HEK293 (cell line): ENCODE measurements around the gene VWA3B.

Source experiments
- CTCF ChIA-PET: fragments of 350-600 bp; formaldehyde crosslinking; extraction: SDS; loops from one replicate; lab custom pipeline; 2021; ENCODE audit warnings: antibody characterized with exemption; lab: Yijun Ruan, JAX
- POLR2A ChIA-PET: fragments of 300-600 bp; formaldehyde crosslinking; extraction: SDS; loops from one replicate; lab custom pipeline; 2020; ENCODE audit warnings: antibody characterized with exemption, inconsistent platforms; lab: Yijun Ruan, JAX
- H3K27ac ChIP-seq: fragments of 200-500 bp; sonication (Bioruptor generic); 2 replicates; pipeline ENCODE4 v1.5.1; 2014; ENCODE audit warnings: low read depth, low read length, control low read depth, inconsistent platforms; ENCODE audit errors: extremely low read depth
- H3K36me3 ChIP-seq, 2 experiments: fragments of 200-500 bp in 1 of 2; sonication (Bioruptor generic) in 1 of 2; 1 replicate in 1 of 2; 2 replicates in 1 of 2; pipeline ENCODE4 v1.5.1; 2014 to 2017; ENCODE audit warnings: inconsistent platforms in 2 of 2, low read length in 2 of 2; ENCODE audit not compliant: control insufficient read depth in 2 of 2, insufficient read depth in 1 of 2
- H3K4me1 ChIP-seq: fragments of 200-500 bp; sonication (Bioruptor generic); 2 replicates; pipeline ENCODE4 v1.5.1; 2014; ENCODE audit warnings: mild to moderate bottlenecking, low read length, inconsistent platforms; ENCODE audit not compliant: control insufficient read depth, insufficient read depth
- H3K4me3 ChIP-seq: 2 replicates; pipeline ENCODE4 v1.5.1; 2011; ENCODE audit warnings: low read depth, mild to moderate bottlenecking, control low read depth, low read length, moderate library complexity
- H3K9me3 ChIP-seq: fragments of 200-500 bp; sonication (Bioruptor generic); 2 replicates; pipeline ENCODE4 v1.5.1; 2014; ENCODE audit warnings: low read depth, low read length, inconsistent platforms; ENCODE audit not compliant: control insufficient read depth, insufficient read depth
- BCL11A ChIP-seq: fragments of 450-650 bp; formaldehyde crosslinking; IDR thresholded peaks from 2 replicates; pipeline ENCODE4 v1.5.1; 2016; ENCODE audit warnings: low read depth, missing biosample characterization, missing genetic modification characterization
- KLF8 ChIP-seq: fragments of 450-650 bp; formaldehyde crosslinking; IDR thresholded peaks from 2 replicates; pipeline ENCODE4 v1.5.1; 2016; ENCODE audit warnings: missing biosample characterization, missing genetic modification characterization
- SCRT2 ChIP-seq: fragments of 450-650 bp; formaldehyde crosslinking; IDR thresholded peaks from 2 replicates; pipeline ENCODE4 v1.5.1; 2016; ENCODE audit warnings: missing biosample characterization, missing genetic modification characterization
- ZBTB8A ChIP-seq: fragments of 450-650 bp; formaldehyde crosslinking; IDR thresholded peaks from 2 replicates; pipeline ENCODE4 v1.5.1; 2016; ENCODE audit warnings: missing biosample characterization, missing genetic modification characterization
- ZFP3 ChIP-seq: fragments of 450-650 bp; formaldehyde crosslinking; IDR thresholded peaks from 2 replicates; pipeline ENCODE4 v1.5.1; 2016; ENCODE audit warnings: low read depth, missing biosample characterization, missing genetic modification characterization
- ZFP69B ChIP-seq: fragments of 450-650 bp; formaldehyde crosslinking; IDR thresholded peaks from 2 replicates; pipeline ENCODE4 v1.5.1; 2016; ENCODE audit warnings: missing biosample characterization, missing genetic modification characterization
- ZNF10 ChIP-seq: fragments of 450-650 bp; formaldehyde crosslinking; IDR thresholded peaks from 2 replicates; pipeline ENCODE4 v1.5.1; 2017; ENCODE audit warnings: missing biosample characterization, missing genetic modification characterization
- ZNF114 ChIP-seq: fragments of 450-650 bp; formaldehyde crosslinking; IDR thresholded peaks from 2 replicates; pipeline ENCODE4 v1.5.0; 2017; ENCODE audit warnings: missing biosample characterization, missing genetic modification characterization
- ZNF121 ChIP-seq: fragments of 450-650 bp; formaldehyde crosslinking; IDR thresholded peaks from 2 replicates; pipeline ENCODE4 v1.5.1; 2016; ENCODE audit warnings: missing biosample characterization, missing genetic modification characterization
- ZNF132 ChIP-seq: fragments of 450-650 bp; formaldehyde crosslinking; IDR thresholded peaks from 2 replicates; pipeline ENCODE4 v1.5.1; 2017; ENCODE audit warnings: missing biosample characterization, missing genetic modification characterization, borderline replicate concordance
- ZNF140 ChIP-seq: fragments of 450-650 bp; formaldehyde crosslinking; IDR thresholded peaks from 2 replicates; pipeline ENCODE4 v1.5.1; 2016; ENCODE audit warnings: missing biosample characterization, missing genetic modification characterization
- ZNF16 ChIP-seq: fragments of 450-650 bp; formaldehyde crosslinking; IDR thresholded peaks from 2 replicates; pipeline ENCODE4 v1.5.1; 2016; ENCODE audit warnings: low read depth, missing biosample characterization, missing genetic modification characterization
- ZNF169 ChIP-seq: fragments of 450-650 bp; formaldehyde crosslinking; IDR thresholded peaks from 2 replicates; pipeline ENCODE4 v1.5.1; 2016; ENCODE audit warnings: missing biosample characterization, missing genetic modification characterization
- ZNF174 ChIP-seq: fragments of 450-650 bp; formaldehyde crosslinking; IDR thresholded peaks from 2 replicates; pipeline ENCODE4 v1.5.0; 2017; ENCODE audit warnings: missing biosample characterization, mild to moderate bottlenecking, missing genetic modification characterization
- ZNF184 ChIP-seq: fragments of 450-650 bp; IDR thresholded peaks from 2 replicates; pipeline ENCODE4 v1.5.1; 2018; ENCODE audit warnings: missing biosample characterization, mild to moderate bottlenecking, missing genetic modification characterization
- ZNF24 ChIP-seq: fragments of 450-650 bp; formaldehyde crosslinking; IDR thresholded peaks from 2 replicates; pipeline ENCODE4 v1.5.1; 2016; ENCODE audit warnings: missing biosample characterization, missing genetic modification characterization
- ZNF404 ChIP-seq: fragments of 450-650 bp; formaldehyde crosslinking; IDR thresholded peaks from 2 replicates; pipeline ENCODE4 v1.5.1; 2017; ENCODE audit warnings: missing biosample characterization, missing genetic modification characterization
- ZNF558 ChIP-seq: fragments of 450-650 bp; formaldehyde crosslinking; IDR thresholded peaks from 2 replicates; pipeline ENCODE4 v1.5.1; 2016; ENCODE audit warnings: missing biosample characterization, missing genetic modification characterization
- ZNF580 ChIP-seq: fragments of 450-650 bp; formaldehyde crosslinking; IDR thresholded peaks from 2 replicates; pipeline ENCODE4 v1.5.1; 2016; ENCODE audit warnings: missing biosample characterization, missing genetic modification characterization
- ZNF621 ChIP-seq: fragments of 450-650 bp; formaldehyde crosslinking; IDR thresholded peaks from 2 replicates; pipeline ENCODE4 v1.5.1; 2017; ENCODE audit warnings: missing biosample characterization, missing genetic modification characterization
- ZNF654 ChIP-seq: fragments of 450-650 bp; formaldehyde crosslinking; IDR thresholded peaks from 2 replicates; pipeline ENCODE4 v1.5.1; 2016; ENCODE audit warnings: low read depth, missing biosample characterization, missing genetic modification characterization
- ZNF704 ChIP-seq: fragments of 450-650 bp; formaldehyde crosslinking; IDR thresholded peaks from 2 replicates; pipeline ENCODE4 v1.5.1; 2016; ENCODE audit warnings: missing biosample characterization, missing genetic modification characterization
- ZNF747 ChIP-seq: fragments of 450-650 bp; formaldehyde crosslinking; IDR thresholded peaks from 2 replicates; pipeline ENCODE4 v1.5.1; 2016; ENCODE audit warnings: missing biosample characterization, missing genetic modification characterization
- ZNF776 ChIP-seq: fragments of 450-650 bp; formaldehyde crosslinking; IDR thresholded peaks from 2 replicates; pipeline ENCODE4 v1.5.0; 2017; ENCODE audit warnings: missing biosample characterization, missing genetic modification characterization, borderline replicate concordance
- ZSCAN16 ChIP-seq: fragments of 450-650 bp; formaldehyde crosslinking; IDR thresholded peaks from 2 replicates; pipeline ENCODE4 v1.5.1; 2016; ENCODE audit warnings: missing biosample characterization, missing genetic modification characterization
- TF ChIP-seq, protein P1 (sequence below): fragments of 450-650 bp; formaldehyde crosslinking; IDR thresholded peaks from 2 replicates; pipeline ENCODE4 v1.5.1; 2016; ENCODE audit warnings: missing biosample characterization, missing genetic modification characterization
- TF ChIP-seq, protein P2 (sequence below): fragments of 450-650 bp; formaldehyde crosslinking; IDR thresholded peaks from 2 replicates; pipeline ENCODE4 v1.5.1; 2017; ENCODE audit warnings: missing biosample characterization, missing genetic modification characterization
- TF ChIP-seq, protein P3 (sequence below): fragments of 450-650 bp; formaldehyde crosslinking; IDR thresholded peaks from 2 replicates; pipeline ENCODE4 v1.5.1; 2017; ENCODE audit warnings: missing biosample characterization, missing genetic modification characterization

The VWA3B gene

GRCh38 chr2:98201576-98201975 lies 114.6 kb downstream of the VWA3B start:
- TF ChIP-seq ZNF184 (tag by site-specific recombination) (no peak), ZNF747 (tag by site-specific recombination) (no peak), ZNF580 (tag by site-specific recombination) (no peak), ZNF558 (no peak), ZNF169 (no peak), ZNF404 (tag by site-specific recombination) (no peak), BCL11A (tag by site-specific recombination) (no peak), ZNF174 (tag by site-specific recombination) (no peak), ZNF704 (tag by site-specific recombination) (no peak), ZNF114 (no peak), ZNF654 (no peak)
- TF ChIP-seq, protein P1, sequence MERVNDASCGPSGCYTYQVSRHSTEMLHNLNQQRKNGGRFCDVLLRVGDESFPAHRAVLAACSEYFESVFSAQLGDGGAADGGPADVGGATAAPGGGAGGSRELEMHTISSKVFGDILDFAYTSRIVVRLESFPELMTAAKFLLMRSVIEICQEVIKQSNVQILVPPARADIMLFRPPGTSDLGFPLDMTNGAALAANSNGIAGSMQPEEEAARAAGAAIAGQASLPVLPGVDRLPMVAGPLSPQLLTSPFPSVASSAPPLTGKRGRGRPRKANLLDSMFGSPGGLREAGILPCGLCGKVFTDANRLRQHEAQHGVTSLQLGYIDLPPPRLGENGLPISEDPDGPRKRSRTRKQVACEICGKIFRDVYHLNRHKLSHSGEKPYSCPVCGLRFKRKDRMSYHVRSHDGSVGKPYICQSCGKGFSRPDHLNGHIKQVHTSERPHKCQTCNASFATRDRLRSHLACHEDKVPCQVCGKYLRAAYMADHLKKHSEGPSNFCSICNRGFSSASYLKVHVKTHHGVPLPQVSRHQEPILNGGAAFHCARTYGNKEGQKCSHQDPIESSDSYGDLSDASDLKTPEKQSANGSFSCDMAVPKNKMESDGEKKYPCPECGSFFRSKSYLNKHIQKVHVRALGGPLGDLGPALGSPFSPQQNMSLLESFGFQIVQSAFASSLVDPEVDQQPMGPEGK = no peak
- POLR2A ChIA-PET = no interaction called here
- Histone ChIP-seq H3K36me3 (no peaks in the 10 kb centered on the region), H3K27ac (no peak overlapping the region), H3K9me3 (no peaks in the 10 kb centered on the region), H3K4me1 (no peaks in the 10 kb centered on the region), H3K4me3 (no peak overlapping the region)
- CTCF ChIA-PET = no interaction called here

DNA sequence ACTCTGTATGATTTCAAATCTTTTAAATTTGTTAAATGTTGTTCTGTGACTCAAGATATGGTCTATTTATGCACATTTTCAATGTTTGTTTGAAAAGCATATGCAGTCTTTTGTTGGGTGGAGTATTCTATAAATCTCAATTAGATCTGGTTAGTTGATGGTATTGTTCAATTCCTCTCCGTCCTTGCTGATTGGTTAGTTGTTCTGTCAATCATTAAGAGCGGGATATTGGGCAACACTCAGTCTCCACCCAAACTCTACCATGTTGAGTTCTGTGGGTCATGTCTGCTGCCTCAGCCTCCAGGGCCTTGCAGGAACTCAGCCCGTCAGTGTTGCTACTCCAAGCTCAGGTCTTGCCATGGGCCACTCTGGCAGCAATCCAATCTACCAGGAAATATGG lies 118.9 kb downstream of the VWA3B start:
- Histone ChIP-seq H3K9me3 (no peaks in the 10 kb centered on the region), H3K27ac (no peak overlapping the region), H3K4me1 (no peaks in the 10 kb centered on the region), H3K36me3 (no peaks in the 10 kb centered on the region), H3K4me3 (no peak overlapping the region)
- ChIA-PET POLR2A (no interaction called here), CTCF (no interaction called here)
- no peak for TF ChIP-seq ZBTB8A (tag by site-specific recombination)
- no peak for TF ChIP-seq ZNF776 (tag by site-specific recombination)
- TF ChIP-seq SCRT2 (tag by site-specific recombination) = no peak
- no peak for TF ChIP-seq ZFP69B (tag by site-specific recombination)
- TF ChIP-seq ZFP3 (tag by site-specific recombination) = no peak
- no peak for TF ChIP-seq KLF8 (tag by site-specific recombination)
- no peak for TF ChIP-seq ZNF121 (tag by site-specific recombination)
- TF ChIP-seq ZNF10 (tag by site-specific recombination) = no peak
- TF ChIP-seq, protein P2, sequence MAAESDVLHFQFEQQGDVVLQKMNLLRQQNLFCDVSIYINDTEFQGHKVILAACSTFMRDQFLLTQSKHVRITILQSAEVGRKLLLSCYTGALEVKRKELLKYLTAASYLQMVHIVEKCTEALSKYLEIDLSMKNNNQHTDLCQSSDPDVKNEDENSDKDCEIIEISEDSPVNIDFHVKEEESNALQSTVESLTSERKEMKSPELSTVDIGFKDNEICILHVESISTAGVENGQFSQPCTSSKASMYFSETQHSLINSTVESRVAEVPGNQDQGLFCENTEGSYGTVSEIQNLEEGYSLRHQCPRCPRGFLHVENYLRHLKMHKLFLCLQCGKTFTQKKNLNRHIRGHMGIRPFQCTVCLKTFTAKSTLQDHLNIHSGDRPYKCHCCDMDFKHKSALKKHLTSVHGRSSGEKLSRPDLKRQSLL (tag by site-specific recombination) = no peak
- no peak for TF ChIP-seq ZNF132 (tag by site-specific recombination)
- no peak for TF ChIP-seq ZNF621 (tag by site-specific recombination)
- no peak for TF ChIP-seq ZNF24
- no peak for TF ChIP-seq ZSCAN16
- TF ChIP-seq, protein P3, sequence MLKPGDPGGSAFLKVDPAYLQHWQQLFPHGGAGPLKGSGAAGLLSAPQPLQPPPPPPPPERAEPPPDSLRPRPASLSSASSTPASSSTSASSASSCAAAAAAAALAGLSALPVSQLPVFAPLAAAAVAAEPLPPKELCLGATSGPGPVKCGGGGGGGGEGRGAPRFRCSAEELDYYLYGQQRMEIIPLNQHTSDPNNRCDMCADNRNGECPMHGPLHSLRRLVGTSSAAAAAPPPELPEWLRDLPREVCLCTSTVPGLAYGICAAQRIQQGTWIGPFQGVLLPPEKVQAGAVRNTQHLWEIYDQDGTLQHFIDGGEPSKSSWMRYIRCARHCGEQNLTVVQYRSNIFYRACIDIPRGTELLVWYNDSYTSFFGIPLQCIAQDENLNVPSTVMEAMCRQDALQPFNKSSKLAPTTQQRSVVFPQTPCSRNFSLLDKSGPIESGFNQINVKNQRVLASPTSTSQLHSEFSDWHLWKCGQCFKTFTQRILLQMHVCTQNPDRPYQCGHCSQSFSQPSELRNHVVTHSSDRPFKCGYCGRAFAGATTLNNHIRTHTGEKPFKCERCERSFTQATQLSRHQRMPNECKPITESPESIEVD (tag by site-specific recombination) = no peak
- TF ChIP-seq ZNF140 (tag by site-specific recombination) = no peak
- no peak for TF ChIP-seq ZNF174 (tag by site-specific recombination)
- no peak for TF ChIP-seq ZNF16 (tag by site-specific recombination)
